HUES48 (cell line): Measurements from ENCODE around the gene SELENOI.
"Not testable (repeated sequence)": the region's sequence is repeated elsewhere in the genome, so short reads cannot be mapped to it uniquely, and the experiment has no call there.

Experiments used
- H3K27ac ChIP-seq: one replicate; pipeline ENCODE4 v1.7.0; 2013; ENCODE audit warnings: low read depth, low read length, inconsistent platforms
- H3K27me3 ChIP-seq: 2 replicates; pipeline ENCODE4 v1.6.1; 2013; ENCODE audit warnings: mild to moderate bottlenecking, low read length; ENCODE audit not compliant: control insufficient read depth, insufficient read depth
- H3K36me3 ChIP-seq: 2 replicates; pipeline ENCODE4 v1.6.1; 2013; ENCODE audit warnings: low read length; ENCODE audit not compliant: control insufficient read depth, insufficient read depth
- H3K4me1 ChIP-seq: 2 replicates; pipeline ENCODE4 v1.6.1; 2013; ENCODE audit warnings: mild to moderate bottlenecking, low read length; ENCODE audit not compliant: control insufficient read depth, insufficient read depth
- H3K4me3 ChIP-seq: 2 replicates; pipeline ENCODE4 v1.5.1; 2013; ENCODE audit warnings: mild to moderate bottlenecking, low read depth, low read length
- H3K9ac ChIP-seq: 2 replicates; pipeline ENCODE4 v1.6.1; 2013; ENCODE audit warnings: mild to moderate bottlenecking, low read depth, low read length, moderate library complexity
- H3K9me3 ChIP-seq: 2 replicates; pipeline ENCODE4 v1.6.1; 2013; ENCODE audit warnings: low read length; ENCODE audit not compliant: control insufficient read depth, insufficient read depth

The SELENOI gene

GRCh38 chr2:26345283-26345544 is 729 bp upstream of the SELENOI start:
- H3K27ac ChIP-seq: peak overlapping the region; percentile 95
- H3K4me1 ChIP-seq: peaks cover 26% of the 10 kb centered on the region
- no peaks in the 10 kb centered on the region; the same call in 1 of the 2 replicates for H3K36me3 ChIP-seq
- H3K9me3 ChIP-seq: no peaks in the 10 kb centered on the region
- H3K9ac ChIP-seq: peak overlapping the region; percentile 84
- peak overlapping the region; percentile 78 for H3K4me3 ChIP-seq
- no peaks in the 10 kb centered on the region for H3K27me3 ChIP-seq

- H3K27ac ChIP-seq: peak within 1 kb of the TSS; percentile 95
- peaks cover 20% of the 10 kb centered on the region for H3K4me1 ChIP-seq
- H3K36me3 ChIP-seq: no peaks in the 10 kb centered on the region; the same call in 1 of the 2 replicates
- H3K9me3 ChIP-seq: no peaks in the 10 kb centered on the region
- H3K4me3 ChIP-seq: peak within 1 kb of the TSS; percentile 78
- H3K27me3 ChIP-seq: no peaks in the 10 kb centered on the region
- H3K9ac ChIP-seq: peak within 1 kb of the TSS; percentile 84
Observed at GRCh38 chr2:26346454-26347053, 611 bp downstream of the SELENOI start, which contains the start of gene ADGRF3. ADGRF3 (minus strand) TSS chr2:26346789; CDS start chr2:26346234, 555 bp downstream.

- no peak overlapping the region for H3K9ac ChIP-seq
- H3K4me1 ChIP-seq: peaks cover 20% of the 10 kb centered on the region
- peak overlapping the region; percentile 78 for H3K4me3 ChIP-seq
- H3K9me3 ChIP-seq: no peaks in the 10 kb centered on the region
- no peaks in the 10 kb centered on the region for H3K27me3 ChIP-seq
- no peak overlapping the region for H3K27ac ChIP-seq
- H3K36me3 ChIP-seq: no peaks in the 10 kb centered on the region; the same call in 1 of the 2 replicates
Observed at GRCh38 chr2:26347286-26347865, 1.4 kb downstream of the SELENOI start.

- Histone ChIP-seq H3K9me3 (no peaks in the 10 kb centered on the region), H3K27ac (no peak overlapping the region), H3K27me3 (no peaks in the 10 kb centered on the region), H3K36me3 (peaks cover 4% of the 10 kb centered on the region), H3K4me3 (no peak overlapping the region), H3K9ac (no peak overlapping the region), H3K4me1 (peaks cover 20% of the 10 kb centered on the region)
Observed at GRCh38 chr2:26349690-26350089, 3.7 kb downstream of the SELENOI start.

GRCh38 chr2:26351375-26352090 is 5.6 kb downstream of the SELENOI start:
- Histone ChIP-seq H3K4me1 (peaks cover 29% of the 10 kb centered on the region), H3K27me3 (no peaks in the 10 kb centered on the region), H3K9ac (no peak overlapping the region), H3K4me3 (no peak overlapping the region), H3K27ac (no peak overlapping the region), H3K9me3 (no peaks in the 10 kb centered on the region), H3K36me3 (peaks cover 5% of the 10 kb centered on the region)

- Histone ChIP-seq H3K27me3 (no peaks in the 10 kb centered on the region), H3K36me3 (peaks cover 15% of the 10 kb centered on the region), H3K27ac (no peak overlapping the region)
Observed at GRCh38 chr2:26352892-26353291, 6.9 kb downstream of the SELENOI start.

GRCh38 chr2:26354469-26354868 is 8.5 kb downstream of the SELENOI start:
- H3K4me3 ChIP-seq, H3K27ac ChIP-seq, H3K27me3 ChIP-seq, H3K9ac ChIP-seq, H3K9me3 ChIP-seq: not testable (repeated sequence)
- Histone ChIP-seq H3K4me1 (peaks cover 12% of the 10 kb centered on the region), H3K36me3 (peaks cover 15% of the 10 kb centered on the region; the same call in 1 of the 2 replicates)

More at GRCh38 chr2:26352892-26353291, 6.9 kb downstream of the SELENOI start:
- no peak overlapping the region for H3K9ac ChIP-seq
- no peak overlapping the region for H3K4me3 ChIP-seq
- peaks cover 19% of the 10 kb centered on the region for H3K4me1 ChIP-seq
- H3K9me3 ChIP-seq: no peaks in the 10 kb centered on the region

GRCh38 chr2:26355038-26355995 is 9.4 kb downstream of the SELENOI start:
- H3K4me3 ChIP-seq: 0 out of 2 replicates have a peak overlapping the region, but pooled peaks have one; percentile 29
- H3K4me1 ChIP-seq: peaks cover 12% of the 10 kb centered on the region
- no peak overlapping the region for H3K9ac ChIP-seq
- H3K36me3 ChIP-seq: peaks cover 15% of the 10 kb centered on the region; the same call in 1 of the 2 replicates
- H3K27me3 ChIP-seq: no peaks in the 10 kb centered on the region
- peak overlapping the region; percentile 49 for H3K27ac ChIP-seq
- H3K9me3 ChIP-seq: no peaks in the 10 kb centered on the region

- Histone ChIP-seq H3K27me3 (no peaks in the 10 kb centered on the region), H3K36me3 (peaks cover 15% of the 10 kb centered on the region; the same call in 1 of the 2 replicates), H3K9me3 (no peaks in the 10 kb centered on the region), H3K27ac (no peak overlapping the region), H3K9ac (no peak overlapping the region), H3K4me1 (peaks cover 12% of the 10 kb centered on the region), H3K4me3 (no peak overlapping the region)
Observed at GRCh38 chr2:26356111-26356510, 10.2 kb downstream of the SELENOI start.

- Histone ChIP-seq H3K4me3 (no peak overlapping the region), H3K4me1 (peaks cover 12% of the 10 kb centered on the region), H3K27ac (no peak overlapping the region), H3K27me3 (no peaks in the 10 kb centered on the region), H3K9me3 (no peaks in the 10 kb centered on the region), H3K9ac (no peak overlapping the region), H3K36me3 (peaks cover 15% of the 10 kb centered on the region; the same call in 1 of the 2 replicates)
Observed at GRCh38 chr2:26356771-26357170, 10.8 kb downstream of the SELENOI start.
